HepG2 (cell line): ENCODE data around the gene APRT. TPM values are rescaled to one million over a fixed set of nuclear protein-coding genes. Genes with fewer than 3 reads are reported as not detected.

Source experiments
- CCAR2 ChIP-seq: fragments of 200-400 bp; formaldehyde crosslinking; optimal IDR thresholded peaks from 2 replicates; pipeline ENCODE3; 2018; ENCODE audit warnings: low read depth, mild to moderate bottlenecking, low read length, moderate library complexity
- CENPT ChIP-seq: sonication (generic); formaldehyde crosslinking; IDR thresholded peaks from 2 replicates; pipeline ENCODE4 v1.8.0; 2022; ENCODE audit warnings: low read depth, mild to moderate bottlenecking, moderate library complexity, missing genetic modification reagents
- CTCF ChIP-seq: sonication (generic); formaldehyde crosslinking; IDR thresholded peaks from 2 replicates; pipeline ENCODE4 v1.5.0; 2020; ENCODE audit warnings: mild to moderate bottlenecking, missing genetic modification reagents, moderate library complexity
- IRF9 ChIP-seq: sonication (generic); formaldehyde crosslinking; IDR thresholded peaks from 2 replicates; pipeline ENCODE4 v1.8.0; 2022; ENCODE audit warnings: missing genetic modification reagents, mild to moderate bottlenecking, borderline replicate concordance
- KDM3A ChIP-seq: IDR thresholded peaks from 2 replicates; pipeline ENCODE4 v1.6.1; 2018; ENCODE audit warnings: low read depth, missing compliant biosample characterization
- MXD1 ChIP-seq: sonication (generic); formaldehyde crosslinking; IDR thresholded peaks from 2 replicates; pipeline ENCODE4 v1.4.0; 2020; ENCODE audit warnings: mild to moderate bottlenecking, missing genetic modification reagents
- NFIB ChIP-seq: sonication (generic); formaldehyde crosslinking; IDR thresholded peaks from 2 replicates; pipeline ENCODE4 v1.9.0; 2021; ENCODE audit warnings: missing genetic modification reagents, mild to moderate bottlenecking, borderline replicate concordance
- SMARCE1 ChIP-seq: fragments of 450-650 bp; IDR thresholded peaks from 2 replicates; pipeline ENCODE4 v1.6.1; 2017; ENCODE audit warnings: borderline replicate concordance
- SMC3 ChIP-seq: IDR thresholded peaks from 2 replicates; pipeline ENCODE4 v1.6.1; 2011; ENCODE audit warnings: low read length, improper control_type of control experiment
- SNAPC5 ChIP-seq: sonication (generic); formaldehyde crosslinking; IDR thresholded peaks from 2 replicates; pipeline ENCODE4 v1.8.1; 2023; ENCODE audit warnings: mild to moderate bottlenecking, missing genetic modification reagents, borderline replicate concordance
- SRSF1 ChIP-seq: fragments of 200-400 bp; formaldehyde crosslinking; optimal IDR thresholded peaks from 2 replicates; pipeline ENCODE3; 2017; ENCODE audit warnings: mild to moderate bottlenecking, low read depth, low read length, moderate library complexity
- UBTF ChIP-seq: sonication (generic); formaldehyde crosslinking; IDR thresholded peaks from 2 replicates; pipeline ENCODE4 v1.4.0; 2020; ENCODE audit warnings: mild to moderate bottlenecking, missing genetic modification reagents
- ZBTB38 ChIP-seq: sonication (generic); formaldehyde crosslinking; IDR thresholded peaks from 2 replicates; pipeline ENCODE4 v1.5.1; 2020; ENCODE audit warnings: mild to moderate bottlenecking, missing genetic modification reagents
- ZNF275 ChIP-seq: sonication (generic); formaldehyde crosslinking; IDR thresholded peaks from 2 replicates; pipeline ENCODE4 v1.8.0; 2022; ENCODE audit warnings: missing genetic modification reagents, mild to moderate bottlenecking, inconsistent platforms, borderline replicate concordance
- ZNF343 ChIP-seq: sonication (generic); formaldehyde crosslinking; IDR thresholded peaks from 2 replicates; pipeline ENCODE4 v1.4.0; 2020; ENCODE audit warnings: mild to moderate bottlenecking, missing genetic modification reagents
- ZNF414 ChIP-seq: sonication (generic); formaldehyde crosslinking; IDR thresholded peaks from 2 replicates; pipeline ENCODE4 v1.5.0; 2020; ENCODE audit warnings: missing genetic modification reagents
- ZXDC ChIP-seq: sonication (generic); formaldehyde crosslinking; IDR thresholded peaks from 2 replicates; pipeline ENCODE4 v1.5.0; 2020; ENCODE audit warnings: mild to moderate bottlenecking, missing genetic modification reagents
- polyA plus RNA-seq, 8 experiments: library from polyadenylated mRNA; depleted of rRNA in 3 of 8; stranded (reverse) in 7 of 8; unstranded in 1 of 8; fragments of >200 nt; fragmentation: Illumina TruSeq in 4 of 8; extraction: Trizol in 4 of 8; gene quantifications; 2 replicates each; pipeline versions ENCODE4 v1.2.1 to v1.2.3, GENCODE V29; 2011 to 2016; ENCODE audit warnings: low read depth in 4 of 8, missing spikeins in 1 of 8, mixed read lengths in 1 of 8; ENCODE audit not compliant: insufficient read depth in 1 of 8
- total RNA-seq, 5 experiments: library from RNA; depleted of rRNA; stranded (reverse); fragments of >200 nt; fragmentation: Illumina TruSeq; extraction: Trizol; gene quantifications; 2 replicates each; pipeline ENCODE4 v1.2.3, GENCODE V29; 2016; ENCODE audit warnings: low read depth in 1 of 5

Gene APRT
- total and polyA plus RNA-seq, 2 of the 13 experiments (the other 11 are each of a cell fraction or from before 2014, with no cell fraction given) = 155 to 242 TPM

GRCh38 chr16:88785106-88785924, 26.4 kb downstream of the APRT start, which contains the start of gene PIEZO1 (continued):
- TF ChIP-seq UBTF = peak; percentile 89
- TF ChIP-seq ZBTB38 = peak; percentile 94
- TF ChIP-seq IRF9 (CRISPR knock-in tag) = peak; percentile 76
- TF ChIP-seq ZNF275 (CRISPR knock-in tag) = no peak; the same call in 1 of the 2 replicates
- TF ChIP-seq SMC3 = no peak
- peak; percentile 71 for TF ChIP-seq MXD1
- peak; percentile 96 for TF ChIP-seq CTCF (CRISPR knock-in tag)
- no peak for TF ChIP-seq SNAPC5 (CRISPR knock-in tag)
- no peak for TF ChIP-seq NFIB (CRISPR knock-in tag)
- no peak for TF ChIP-seq SMARCE1
- no peak for TF ChIP-seq CCAR2
- TF ChIP-seq ZNF343 (CRISPR knock-in tag) = no peak
- no peak; the same call in 1 of the 2 replicates for TF ChIP-seq ZXDC
- no peak for TF ChIP-seq SRSF1
- TF ChIP-seq ZNF414 (CRISPR knock-in tag) = no peak; the same call in 1 of the 2 replicates
- peak; percentile 87; the same call in 1 of the 2 replicates for TF ChIP-seq CENPT
- TF ChIP-seq KDM3A = 0 out of 2 replicates have a peak, but pooled peaks have one; percentile 37
